Measurements from ENCODE around the gene PALLD.

Gene PALLD

DNA sequence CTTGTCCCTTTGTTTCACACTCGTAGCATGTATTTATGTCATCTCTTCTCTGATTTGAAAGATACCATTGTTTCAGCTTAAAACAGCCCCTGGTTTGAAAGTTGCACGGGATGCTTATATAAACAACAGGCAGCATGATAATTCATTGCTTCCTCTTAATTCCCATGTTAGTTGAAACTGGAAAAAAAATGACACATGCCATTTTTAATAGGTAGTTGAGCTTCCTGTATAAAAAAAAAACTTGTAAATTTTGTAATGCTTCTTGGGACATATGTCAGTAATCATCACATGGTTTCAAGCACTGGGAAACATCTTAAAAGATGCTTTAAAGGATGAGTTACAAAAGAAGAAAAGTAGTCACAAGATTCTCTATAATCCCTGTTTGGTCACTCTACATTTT is 243.0 kb downstream of the PALLD start:
- no peak for DNase-seq

DNA sequence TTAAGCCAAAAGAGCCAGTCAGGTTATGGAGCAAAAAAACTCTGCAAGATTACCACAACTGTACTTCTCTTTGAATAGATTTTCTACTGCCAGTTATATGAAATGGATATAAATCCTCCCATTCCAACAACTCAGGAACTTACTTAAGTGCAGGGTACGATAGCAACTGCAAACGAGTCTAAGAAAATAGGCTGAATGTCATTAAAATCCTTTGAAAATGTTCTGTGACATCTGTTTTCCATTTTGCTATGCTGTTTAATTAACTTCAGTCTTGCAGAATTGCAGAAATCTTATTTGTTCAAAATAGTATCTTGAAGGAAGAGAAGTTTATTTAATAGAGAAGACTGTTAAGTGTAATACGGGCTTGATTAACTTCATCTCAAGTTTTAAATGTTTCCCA is 243.8 kb downstream of the PALLD start:
- DNase-seq, result no peak

- DNase-seq, result no peak
Measured at GRCh38 chr4:168741281-168742173, 244.7 kb downstream of the PALLD start.

- no peak for DNase-seq
Measured at GRCh38 chr4:168743131-168743530, 246.3 kb downstream of the PALLD start.

- no peak for DNase-seq
Measured at GRCh38 chr4:168743601-168744000, 246.7 kb downstream of the PALLD start.

DNA sequence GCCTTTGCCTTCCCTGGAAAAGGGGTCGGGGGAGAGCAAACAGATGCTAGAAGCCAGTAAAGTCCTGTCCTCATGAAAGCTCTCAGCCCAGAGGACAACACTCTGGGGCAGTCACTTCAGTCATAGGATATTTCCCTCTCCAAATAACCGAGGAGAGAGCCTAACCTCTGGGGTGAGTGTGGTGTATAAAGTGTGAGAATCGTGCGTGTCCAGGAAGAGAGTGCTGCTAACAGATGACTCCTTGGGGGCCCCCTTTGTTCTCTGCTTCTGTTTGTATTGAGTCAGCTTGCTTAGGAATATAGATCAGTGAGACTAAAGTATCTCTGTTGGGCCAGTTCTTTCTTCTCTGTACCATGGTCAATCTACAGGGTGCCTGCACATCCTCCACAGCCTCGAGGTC is 247.2 kb downstream of the PALLD start:
- DNase-seq, result no peak

DNA sequence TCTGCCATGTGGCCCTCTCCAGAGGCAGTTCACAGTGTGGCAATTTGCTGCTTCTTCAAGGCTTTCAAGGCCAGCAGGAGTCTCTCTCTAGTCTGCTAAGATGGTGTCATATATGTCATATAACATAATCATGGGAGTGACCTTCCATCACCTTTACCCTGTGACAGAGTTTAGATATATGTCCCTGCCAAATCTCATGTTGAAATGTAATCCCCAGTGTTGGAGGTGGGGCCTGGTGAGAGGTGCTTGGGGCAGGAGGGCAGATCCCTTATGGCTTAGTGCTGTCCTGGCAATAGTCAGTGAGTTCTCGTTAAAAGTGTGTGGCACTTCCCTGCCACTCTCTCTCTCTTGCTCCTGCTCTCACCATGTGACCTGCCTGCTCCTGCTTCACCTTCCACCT is 252.0 kb downstream of the PALLD start:
- no peak for DNase-seq

- no peak for DNase-seq
Measured at GRCh38 chr4:168751263-168752225, 254.7 kb downstream of the PALLD start.

- no peak for DNase-seq
Measured at GRCh38 chr4:168755598-168756477, 259.0 kb downstream of the PALLD start.

- DNase-seq, result no peak
Measured at GRCh38 chr4:168757500-168757899, 260.6 kb downstream of the PALLD start.

DNA sequence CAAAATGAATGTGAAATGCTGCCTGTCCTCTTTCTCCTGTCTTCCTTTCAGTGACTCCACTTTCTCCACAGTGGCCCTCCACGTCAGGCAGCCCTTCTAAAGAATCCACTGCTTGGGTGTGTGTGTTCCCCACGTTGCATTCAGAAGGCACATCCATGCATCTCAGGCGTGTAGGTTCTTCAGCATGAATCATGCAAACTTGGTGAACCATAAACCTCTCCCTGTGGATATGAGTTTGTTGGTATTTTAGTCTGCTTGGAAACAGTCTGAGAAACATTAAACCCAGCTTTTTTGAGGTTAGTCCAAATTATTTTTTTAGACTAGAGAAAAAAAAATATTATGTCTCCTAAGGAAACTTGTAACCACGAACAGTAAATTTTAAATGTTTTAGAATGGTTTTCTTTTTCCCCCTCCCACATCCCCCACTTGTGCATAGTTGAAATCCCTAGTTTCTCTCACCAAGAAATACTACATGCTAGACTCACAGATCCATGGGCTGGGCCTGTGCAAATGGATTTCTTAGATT is 261.6 kb downstream of the PALLD start:
- DNase-seq, result no peak

DNA sequence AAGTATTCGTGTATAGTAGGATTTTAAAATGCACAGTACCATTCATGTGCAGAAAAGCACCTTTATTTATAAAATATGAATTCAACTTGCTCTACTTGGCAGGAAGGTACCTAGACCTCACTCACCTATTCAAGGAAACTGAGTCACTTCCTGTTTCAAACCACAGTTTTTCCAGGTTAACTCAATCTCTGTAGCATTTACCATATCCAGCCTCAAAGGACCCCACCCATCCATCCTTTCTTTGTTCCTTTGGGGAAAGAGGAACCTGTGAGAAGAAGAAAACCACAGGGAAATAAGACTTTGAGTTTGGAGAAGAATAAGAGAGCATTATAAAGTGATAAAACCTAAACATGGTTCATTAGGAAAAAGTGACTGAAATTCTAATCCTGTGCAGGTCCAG is 262.5 kb downstream of the PALLD start:
- no peak for DNase-seq

DNA sequence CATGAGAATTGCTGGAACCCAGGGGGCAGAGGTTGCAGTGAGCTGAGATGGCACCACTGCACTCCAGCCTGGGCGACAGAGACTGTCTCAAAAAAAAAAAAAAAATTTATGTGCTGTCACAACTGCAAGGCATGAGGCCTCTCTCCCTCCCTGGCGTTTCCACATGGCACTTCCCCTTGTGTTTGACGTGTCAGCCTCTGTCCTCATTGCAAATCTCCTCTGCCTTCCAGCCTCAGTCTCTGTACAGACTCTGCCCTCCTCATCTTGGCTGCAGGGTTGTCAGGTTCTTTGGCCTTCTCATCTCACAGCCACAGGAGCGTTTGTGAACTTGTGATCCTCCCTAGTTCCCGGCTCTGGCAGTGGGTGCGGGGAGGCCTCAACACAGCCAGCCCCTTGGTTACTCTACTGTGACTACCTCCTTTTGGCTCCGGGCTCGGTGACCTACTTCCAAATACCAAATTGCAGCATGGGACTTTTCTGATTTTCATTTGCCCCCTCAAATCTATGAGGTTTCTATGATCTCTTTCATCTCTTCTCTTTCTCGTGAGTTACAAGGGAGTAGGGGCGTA is 263.2 kb downstream of the PALLD start:
- no peak for DNase-seq

GRCh38 chr4:168761066-168761465 is 264.2 kb downstream of the PALLD start:
- no peak for DNase-seq

GRCh38 chr4:168765322-168765721 is 268.5 kb downstream of the PALLD start:
- no peak for DNase-seq

- no peak for DNase-seq
Measured at GRCh38 chr4:168765726-168766125, 268.9 kb downstream of the PALLD start.

- no peak for DNase-seq
Measured at GRCh38 chr4:168766604-168767316, 269.9 kb downstream of the PALLD start.

DNA sequence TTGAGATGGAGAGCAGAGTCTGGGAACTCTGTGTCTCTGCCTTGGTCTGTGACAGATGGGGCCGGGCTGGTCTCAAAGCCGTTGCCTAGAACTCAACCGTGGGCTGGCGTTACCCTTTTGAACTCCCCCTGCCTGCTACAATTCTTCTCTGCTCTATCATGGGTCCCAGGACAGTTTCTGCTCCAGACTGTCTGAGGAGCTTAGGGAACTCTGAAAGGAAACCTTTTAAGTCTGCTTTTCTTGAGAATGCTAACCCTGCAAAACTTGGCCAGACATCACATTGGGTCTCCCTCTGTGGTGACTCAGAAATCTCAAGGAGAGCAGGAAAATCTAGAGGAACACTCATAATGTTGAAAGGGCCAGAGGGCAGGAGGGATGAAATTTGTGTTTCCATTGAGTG is 272.6 kb downstream of the PALLD start:
- no peak for DNase-seq

DNA sequence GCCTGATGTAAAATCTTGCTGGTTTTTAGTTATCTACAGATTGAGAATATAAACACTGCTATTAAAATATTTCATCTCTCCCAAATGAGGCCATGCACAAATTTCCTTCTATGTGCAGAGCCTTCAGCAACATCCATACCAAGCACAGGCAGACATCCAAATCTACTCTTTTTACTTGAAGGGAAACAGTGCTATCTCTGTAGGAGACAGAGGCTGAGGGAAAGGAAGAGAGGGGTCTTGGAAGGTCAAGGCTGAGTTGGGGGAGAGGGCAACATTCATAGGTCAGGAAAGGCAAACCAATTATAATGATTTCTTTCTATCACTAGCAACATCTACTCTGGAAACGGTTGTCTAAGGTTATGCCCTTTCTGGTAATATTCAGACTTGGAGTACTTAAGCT is 273.0 kb downstream of the PALLD start:
- no peak for DNase-seq

- no peak for DNase-seq
Measured at GRCh38 chr4:168771251-168771650, 274.4 kb downstream of the PALLD start.

DNA sequence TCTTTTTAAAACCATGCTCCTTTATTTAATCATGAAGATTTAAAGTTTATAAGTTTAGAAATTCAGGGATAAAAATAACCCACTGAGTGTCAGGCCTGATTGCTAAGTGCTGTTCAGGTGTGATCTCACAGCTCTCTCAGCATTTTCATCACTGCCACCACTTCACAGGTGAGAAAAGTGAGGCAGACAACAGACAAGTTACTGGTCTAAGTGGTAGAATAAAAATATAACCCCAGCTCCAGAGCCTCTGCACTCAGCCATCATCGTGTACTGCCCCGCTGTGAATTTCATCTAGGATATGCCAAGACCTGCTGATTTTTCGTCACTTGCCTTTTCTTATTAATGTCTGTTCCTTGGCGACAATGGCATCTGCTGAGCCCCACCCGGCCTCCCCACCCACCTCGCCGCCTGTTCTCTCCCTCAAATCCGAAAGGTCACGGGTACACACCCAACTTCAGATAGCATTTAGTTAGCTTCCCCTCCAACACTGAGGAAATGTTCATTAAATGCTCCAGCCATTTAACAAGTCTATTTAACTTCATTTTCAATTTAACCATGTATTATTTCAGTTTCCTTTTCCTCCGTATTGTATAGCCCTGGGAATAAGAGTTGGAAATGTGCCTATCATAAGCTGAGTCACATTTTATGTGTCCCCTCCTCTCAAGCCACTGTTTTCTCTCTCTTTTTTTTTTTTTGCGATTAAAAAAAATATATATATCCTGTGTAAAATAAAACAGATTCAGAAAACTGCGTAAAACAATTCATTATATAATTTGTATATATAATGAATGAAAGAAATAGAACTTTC is 276.7 kb downstream of the PALLD start:
- no peak for DNase-seq
